ENCODE results near the gene USO1.

USO1 gene

DNA sequence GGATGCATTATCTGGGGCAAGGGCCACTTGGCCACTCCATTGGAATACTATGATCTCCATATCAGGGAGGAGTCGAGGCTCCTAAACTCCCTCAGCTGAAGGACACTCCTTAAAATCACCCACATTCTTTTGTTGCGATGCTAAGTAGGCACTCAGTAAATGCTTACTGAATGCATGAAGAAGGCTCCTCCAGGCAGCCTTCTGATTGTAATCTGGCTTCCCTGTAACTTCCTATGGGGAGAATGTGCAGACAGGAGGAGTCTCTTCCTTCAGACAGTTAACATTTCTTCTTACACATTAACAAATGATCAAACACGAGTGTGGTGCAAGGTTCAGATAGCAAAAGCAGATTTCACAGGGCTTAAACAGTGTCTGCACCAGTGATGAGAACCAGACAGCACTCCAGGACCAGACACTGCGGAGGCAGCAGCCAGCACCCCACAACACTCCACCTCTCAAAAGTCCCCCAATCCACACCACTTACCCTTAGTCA is 21.4 kb upstream of the USO1 start:
- TF ChIP-seq, protein P1, sequence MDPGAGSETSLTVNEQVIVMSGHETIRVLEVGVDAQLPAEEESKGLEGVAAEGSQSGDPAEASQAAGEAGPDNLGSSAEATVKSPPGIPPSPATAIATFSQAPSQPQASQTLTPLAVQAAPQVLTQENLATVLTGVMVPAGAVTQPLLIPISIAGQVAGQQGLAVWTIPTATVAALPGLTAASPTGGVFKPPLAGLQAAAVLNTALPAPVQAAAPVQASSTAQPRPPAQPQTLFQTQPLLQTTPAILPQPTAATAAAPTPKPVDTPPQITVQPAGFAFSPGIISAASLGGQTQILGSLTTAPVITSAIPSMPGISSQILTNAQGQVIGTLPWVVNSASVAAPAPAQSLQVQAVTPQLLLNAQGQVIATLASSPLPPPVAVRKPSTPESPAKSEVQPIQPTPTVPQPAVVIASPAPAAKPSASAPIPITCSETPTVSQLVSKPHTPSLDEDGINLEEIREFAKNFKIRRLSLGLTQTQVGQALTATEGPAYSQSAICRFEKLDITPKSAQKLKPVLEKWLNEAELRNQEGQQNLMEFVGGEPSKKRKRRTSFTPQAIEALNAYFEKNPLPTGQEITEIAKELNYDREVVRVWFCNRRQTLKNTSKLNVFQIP (CRISPR knock-in tag; IDR thresholded peaks at IDR 0.05; ENCODE audit: borderline replicate concordance, low read depth): no peak
- no peak for TF ChIP-seq ARNTL (CRISPR knock-in tag; IDR thresholded peaks at IDR 0.05; ENCODE audit: borderline replicate concordance, low read depth)
- no peak for TF ChIP-seq ZNF565 (CRISPR knock-in tag; conservative IDR thresholded peaks at IDR 0.05; ENCODE audit: low read depth)
- TF ChIP-seq, protein P2, sequence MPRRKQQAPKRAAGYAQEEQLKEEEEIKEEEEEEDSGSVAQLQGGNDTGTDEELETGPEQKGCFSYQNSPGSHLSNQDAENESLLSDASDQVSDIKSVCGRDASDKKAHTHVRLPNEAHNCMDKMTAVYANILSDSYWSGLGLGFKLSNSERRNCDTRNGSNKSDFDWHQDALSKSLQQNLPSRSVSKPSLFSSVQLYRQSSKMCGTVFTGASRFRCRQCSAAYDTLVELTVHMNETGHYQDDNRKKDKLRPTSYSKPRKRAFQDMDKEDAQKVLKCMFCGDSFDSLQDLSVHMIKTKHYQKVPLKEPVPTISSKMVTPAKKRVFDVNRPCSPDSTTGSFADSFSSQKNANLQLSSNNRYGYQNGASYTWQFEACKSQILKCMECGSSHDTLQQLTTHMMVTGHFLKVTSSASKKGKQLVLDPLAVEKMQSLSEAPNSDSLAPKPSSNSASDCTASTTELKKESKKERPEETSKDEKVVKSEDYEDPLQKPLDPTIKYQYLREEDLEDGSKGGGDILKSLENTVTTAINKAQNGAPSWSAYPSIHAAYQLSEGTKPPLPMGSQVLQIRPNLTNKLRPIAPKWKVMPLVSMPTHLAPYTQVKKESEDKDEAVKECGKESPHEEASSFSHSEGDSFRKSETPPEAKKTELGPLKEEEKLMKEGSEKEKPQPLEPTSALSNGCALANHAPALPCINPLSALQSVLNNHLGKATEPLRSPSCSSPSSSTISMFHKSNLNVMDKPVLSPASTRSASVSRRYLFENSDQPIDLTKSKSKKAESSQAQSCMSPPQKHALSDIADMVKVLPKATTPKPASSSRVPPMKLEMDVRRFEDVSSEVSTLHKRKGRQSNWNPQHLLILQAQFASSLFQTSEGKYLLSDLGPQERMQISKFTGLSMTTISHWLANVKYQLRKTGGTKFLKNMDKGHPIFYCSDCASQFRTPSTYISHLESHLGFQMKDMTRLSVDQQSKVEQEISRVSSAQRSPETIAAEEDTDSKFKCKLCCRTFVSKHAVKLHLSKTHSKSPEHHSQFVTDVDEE (CRISPR knock-in tag; IDR thresholded peaks at IDR 0.05): no peak
- no peak; the same call in 2 of the 3 replicates for ATAC-seq

DNA sequence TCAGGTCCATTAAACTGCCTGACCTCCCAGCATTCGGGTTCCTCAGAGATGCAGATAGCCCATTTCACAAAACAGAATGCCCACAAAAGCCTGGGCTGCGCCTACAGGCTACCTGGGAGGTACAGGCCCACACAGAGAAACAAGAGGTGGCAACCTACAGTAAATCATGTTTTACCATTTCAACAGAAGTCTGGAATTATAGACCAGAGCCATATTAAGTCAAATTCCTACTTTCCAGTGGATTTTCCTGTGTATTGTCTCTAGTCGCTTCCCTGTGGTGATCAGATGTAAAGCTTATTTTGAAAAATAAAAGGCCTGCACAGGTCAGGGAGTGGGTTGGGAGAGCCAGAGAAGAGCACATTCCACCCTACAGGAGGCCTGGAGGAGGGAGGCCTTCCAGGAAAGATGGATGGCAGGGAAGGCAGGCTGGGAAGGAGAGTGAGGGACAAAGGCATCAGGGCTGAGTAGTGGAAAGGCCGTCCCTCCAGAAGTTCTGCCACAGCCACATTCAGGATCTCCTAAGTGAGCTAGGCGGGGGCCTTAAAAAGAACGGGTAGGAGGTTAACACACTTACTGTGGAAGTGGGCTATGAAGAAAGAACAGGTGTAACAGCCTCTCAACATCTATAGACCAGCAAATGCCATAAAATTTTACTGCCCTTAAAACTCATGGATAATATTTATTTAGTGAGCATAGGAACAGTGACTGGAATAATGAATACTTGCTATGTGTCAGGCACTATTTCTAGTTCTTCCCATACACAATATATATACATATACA is 19.0 kb upstream of the USO1 start:
- no peak for TF ChIP-seq ZC3H10 (CRISPR knock-in tag; IDR thresholded peaks at IDR 0.05)
- TF ChIP-seq ZNF565 (CRISPR knock-in tag; conservative IDR thresholded peaks at IDR 0.05; ENCODE audit: low read depth): no peak
- TF ChIP-seq, protein P3, sequence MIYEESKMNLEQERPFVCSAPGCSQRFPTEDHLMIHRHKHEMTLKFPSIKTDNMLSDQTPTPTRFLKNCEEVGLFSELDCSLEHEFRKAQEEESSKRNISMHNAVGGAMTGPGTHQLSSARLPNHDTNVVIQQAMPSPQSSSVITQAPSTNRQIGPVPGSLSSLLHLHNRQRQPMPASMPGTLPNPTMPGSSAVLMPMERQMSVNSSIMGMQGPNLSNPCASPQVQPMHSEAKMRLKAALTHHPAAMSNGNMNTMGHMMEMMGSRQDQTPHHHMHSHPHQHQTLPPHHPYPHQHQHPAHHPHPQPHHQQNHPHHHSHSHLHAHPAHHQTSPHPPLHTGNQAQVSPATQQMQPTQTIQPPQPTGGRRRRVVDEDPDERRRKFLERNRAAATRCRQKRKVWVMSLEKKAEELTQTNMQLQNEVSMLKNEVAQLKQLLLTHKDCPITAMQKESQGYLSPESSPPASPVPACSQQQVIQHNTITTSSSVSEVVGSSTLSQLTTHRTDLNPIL (CRISPR knock-in tag; IDR thresholded peaks at IDR 0.05; ENCODE audit: low read depth): no peak
- no peak for TF ChIP-seq GLIS3 (CRISPR knock-in tag; IDR thresholded peaks at IDR 0.05)
- no peak for TF ChIP-seq ZNF70 (CRISPR knock-in tag; IDR thresholded peaks at IDR 0.05)
- no peak for TF ChIP-seq ARNTL (CRISPR knock-in tag; IDR thresholded peaks at IDR 0.05; ENCODE audit: borderline replicate concordance, low read depth)
- TF ChIP-seq PPARA (CRISPR knock-in tag; IDR thresholded peaks at IDR 0.05; ENCODE audit: borderline replicate concordance): no peak
- no peak for TF ChIP-seq ZFP3 (CRISPR knock-in tag; IDR thresholded peaks at IDR 0.05)
- TF ChIP-seq ZFP30 (CRISPR knock-in tag; IDR thresholded peaks at IDR 0.05): no peak
- TF ChIP-seq, protein P4, sequence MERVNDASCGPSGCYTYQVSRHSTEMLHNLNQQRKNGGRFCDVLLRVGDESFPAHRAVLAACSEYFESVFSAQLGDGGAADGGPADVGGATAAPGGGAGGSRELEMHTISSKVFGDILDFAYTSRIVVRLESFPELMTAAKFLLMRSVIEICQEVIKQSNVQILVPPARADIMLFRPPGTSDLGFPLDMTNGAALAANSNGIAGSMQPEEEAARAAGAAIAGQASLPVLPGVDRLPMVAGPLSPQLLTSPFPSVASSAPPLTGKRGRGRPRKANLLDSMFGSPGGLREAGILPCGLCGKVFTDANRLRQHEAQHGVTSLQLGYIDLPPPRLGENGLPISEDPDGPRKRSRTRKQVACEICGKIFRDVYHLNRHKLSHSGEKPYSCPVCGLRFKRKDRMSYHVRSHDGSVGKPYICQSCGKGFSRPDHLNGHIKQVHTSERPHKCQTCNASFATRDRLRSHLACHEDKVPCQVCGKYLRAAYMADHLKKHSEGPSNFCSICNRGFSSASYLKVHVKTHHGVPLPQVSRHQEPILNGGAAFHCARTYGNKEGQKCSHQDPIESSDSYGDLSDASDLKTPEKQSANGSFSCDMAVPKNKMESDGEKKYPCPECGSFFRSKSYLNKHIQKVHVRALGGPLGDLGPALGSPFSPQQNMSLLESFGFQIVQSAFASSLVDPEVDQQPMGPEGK (CRISPR knock-in tag; IDR thresholded peaks at IDR 0.05; ENCODE audit: borderline replicate concordance): no peak
- TF ChIP-seq ISL1 (CRISPR knock-in tag; IDR thresholded peaks at IDR 0.05): no peak
- TF ChIP-seq CSDC2 (CRISPR knock-in tag; IDR thresholded peaks at IDR 0.05): no peak
- TF ChIP-seq ESRRG (CRISPR knock-in tag; IDR thresholded peaks at IDR 0.05): no peak
- no peak for TF ChIP-seq BACH2 (CRISPR knock-in tag; IDR thresholded peaks at IDR 0.05; ENCODE audit: borderline replicate concordance)
- no peak for TF ChIP-seq SNAI2 (CRISPR knock-in tag; IDR thresholded peaks at IDR 0.05)
- no peak for TF ChIP-seq TOX (CRISPR knock-in tag; IDR thresholded peaks at IDR 0.05; ENCODE audit: borderline replicate concordance)
- no peak for TF ChIP-seq TCF4 (CRISPR knock-in tag; IDR thresholded peaks at IDR 0.05; ENCODE audit: borderline replicate concordance)
- TF ChIP-seq, protein P1 (CRISPR knock-in tag; IDR thresholded peaks at IDR 0.05; ENCODE audit: borderline replicate concordance, low read depth): no peak
- TF ChIP-seq, protein P2 (CRISPR knock-in tag; IDR thresholded peaks at IDR 0.05): no peak
- ATAC-seq: no peak
